Right lobe of liver (tissue), 4 donors: ENCODE measurements around the gene MAL.

Experiments
- CTCF ChIP-seq, 4 donors: fragments of 200-600 bp in 3 of 4; fragments of 450-650 bp in 1 of 4; IDR thresholded peaks; one replicate each; pipeline versions ENCODE4 v1.5.1 to v1.8.0; 2016 to 2022; ENCODE audit warnings: antibody characterized with exemption in 4 of 4, mild to moderate bottlenecking in 2 of 4
- POLR2A ChIP-seq: fragments of 450-650 bp; IDR thresholded peaks from one replicate; pipeline ENCODE4 v1.6.1; 2017; ENCODE audit warnings: antibody characterized with exemption, mild to moderate bottlenecking
- donor health status: DM: no; HTN: no; CAD: no.
- donor health status: DM: no; HTN: no; CAD: no.
- donor health status: DM: no; HTN: yes; CAD: no.

GRCh38 chr2:95018301-95018700 is 7.2 kb upstream of the MAL start:
- TF ChIP-seq CTCF (IDR thresholded peaks at IDR 0.05) (no peak), POLR2A (no peak)
